H1 (cell line): Measurements from ENCODE around the gene TTC4. TPM values are rescaled to one million over a fixed set of nuclear protein-coding genes. Genes with fewer than 3 reads are reported as not detected.

ENCODE experiments used
- CTCF ChIA-PET: fragments of 300-600 bp; sonication (Branson Sonifier 250); formaldehyde crosslinking; loops from one replicate; lab custom pipeline; 2021; ENCODE audit not compliant: partially characterized antibody; lab: Charles Lee
- POLR2A ChIA-PET: fragments of 300-600 bp; sonication (Branson Sonifier 250); formaldehyde crosslinking; loops from one replicate; lab custom pipeline; 2021; ENCODE audit warnings: inconsistent platforms; ENCODE audit not compliant: partially characterized antibody; lab: Charles Lee
- DNase-seq, 2 experiments: peaks; one replicate each; pipeline versions ENCODE4 v3.0.0 to v3.0.0-alpha.2; 2010 to 2022; ENCODE audit warnings: low spot score in 2 of 2, low read depth in 1 of 2, mixed read lengths in 1 of 2
- FAIRE-seq: peaks from 2 replicates; lab custom pipeline; 2011; peaks lifted over from hg19 to GRCh38; lab: Jason Lieb, UNC
- H2AFZ ChIP-seq: 2 replicates; pipeline ENCODE4 v1.8.1; 2012; ENCODE audit warnings: low read length, inconsistent platforms
- H2AK5ac ChIP-seq: 2 replicates; pipeline ENCODE4 v1.6.1; 2013; ENCODE audit warnings: low read depth, low read length
- H2BK120ac ChIP-seq: replicated peaks from 2 replicates; pipeline ENCODE3; 2013; ENCODE audit warnings: low read depth, low read length, inconsistent platforms
- H2BK12ac ChIP-seq: 2 replicates; pipeline ENCODE4 v1.6.1; 2013; ENCODE audit warnings: low read depth, low read length
- H2BK15ac ChIP-seq: 2 replicates; pipeline ENCODE4 v1.6.1; 2013; ENCODE audit warnings: low read length
- H2BK20ac ChIP-seq: 2 replicates; pipeline ENCODE4 v1.6.1; 2013; ENCODE audit warnings: low read length
- H2BK5ac ChIP-seq: 2 replicates; pipeline ENCODE4 v1.6.1; 2013; ENCODE audit warnings: low read depth, low read length
- H3K14ac ChIP-seq: 2 replicates; pipeline ENCODE4 v1.6.1; 2013; ENCODE audit warnings: inconsistent platforms; ENCODE audit not compliant: insufficient read length
- H3K18ac ChIP-seq: 2 replicates; pipeline ENCODE4 v1.6.1; 2013; ENCODE audit warnings: low read length; ENCODE audit errors: extremely low read depth
- H3K23ac ChIP-seq: 2 replicates; pipeline ENCODE4 v1.6.1; 2013; ENCODE audit warnings: inconsistent platforms; ENCODE audit not compliant: insufficient read length
- H3K23me2 ChIP-seq: 2 replicates; pipeline ENCODE4 v1.6.1; 2013; ENCODE audit warnings: low read depth, low read length
- H3K27ac ChIP-seq: 2 replicates; pipeline ENCODE4 v1.6.1; 2011; ENCODE audit warnings: low read depth, low read length, inconsistent platforms
- H3K27me3 ChIP-seq, 4 experiments: replicated peaks in 1 of 4; 1 replicate in 1 of 4; 2 replicates in 3 of 4; pipeline versions ENCODE4 v1.6.1 to v1.8.1; 2011 to 2013; ENCODE audit warnings: low read length in 3 of 4, mild to moderate bottlenecking in 3 of 4, inconsistent platforms in 2 of 4, mixed read lengths in 2 of 4, moderate library complexity in 1 of 4; ENCODE audit not compliant: control insufficient read depth in 3 of 4, insufficient read depth in 3 of 4; ENCODE audit errors: extremely low read depth in 1 of 4
- H3K36me3 ChIP-seq, 4 experiments: 2 replicates each; pipeline versions ENCODE4 v1.6.1 to v1.8.1; 2011 to 2013; ENCODE audit warnings: mild to moderate bottlenecking in 4 of 4, low read length in 3 of 4, moderate library complexity in 2 of 4, control low read depth in 1 of 4, inconsistent platforms in 1 of 4; ENCODE audit not compliant: insufficient read depth in 4 of 4, control insufficient read depth in 2 of 4
- H3K4ac ChIP-seq: replicated peaks from 2 replicates; pipeline ENCODE3; 2013; ENCODE audit warnings: low read length, low read depth, mixed read lengths, inconsistent platforms; ENCODE audit not compliant: insufficient read length
- H3K4me1 ChIP-seq, 4 experiments: replicated peaks in 1 of 4; 1 replicate in 1 of 4; 2 replicates in 3 of 4; pipeline versions ENCODE4 v1.6.1 to v1.8.1; 2011 to 2013; ENCODE audit warnings: low read length in 3 of 4, inconsistent platforms in 2 of 4, mixed read lengths in 1 of 4; ENCODE audit not compliant: insufficient read depth in 4 of 4, control insufficient read depth in 3 of 4
- H3K4me2 ChIP-seq, 2 experiments: 2 replicates each; pipeline versions ENCODE4 v1.6.1 to v1.8.1; 2011 to 2013; ENCODE audit warnings: low read depth in 2 of 2, low read length in 2 of 2, control low read depth in 1 of 2, inconsistent platforms in 1 of 2, mild to moderate bottlenecking in 1 of 2; ENCODE audit not compliant: insufficient read depth in 1 of 2
- H3K4me3 ChIP-seq, 4 experiments: fragments of 200-600, 300-600 bp in 1 of 4; sonication (generic), shearing (Covaris generic), sonication (Bioruptor Twin) in 1 of 4; 2 replicates each; pipeline versions ENCODE4 v1.5.1 to v1.8.1; 2011 to 2016; ENCODE audit warnings: low read length in 4 of 4, low read depth in 3 of 4, control low read depth in 2 of 4, inconsistent platforms in 2 of 4, mild to moderate bottlenecking in 2 of 4, mixed read lengths in 1 of 4, moderate library complexity in 1 of 4; ENCODE audit not compliant: insufficient read depth in 2 of 4; ENCODE audit errors: extremely low read depth in 1 of 4
- H3K56ac ChIP-seq: replicated peaks from 2 replicates; pipeline ENCODE3; 2013; ENCODE audit warnings: low read depth, mild to moderate bottlenecking, mixed read lengths, low read length, inconsistent platforms; ENCODE audit not compliant: insufficient read length
- H3K79me1 ChIP-seq: 2 replicates; pipeline ENCODE4 v1.6.1; 2013; ENCODE audit warnings: low read depth, low read length, control low read depth
- H3K79me2 ChIP-seq, 2 experiments: 2 replicates each; pipeline versions ENCODE4 v1.6.1 to v1.8.1; 2012 to 2013; ENCODE audit warnings: low read length in 2 of 2, mild to moderate bottlenecking in 2 of 2, inconsistent platforms in 1 of 2; ENCODE audit not compliant: insufficient read depth in 2 of 2, control insufficient read depth in 1 of 2
- H3K9ac ChIP-seq, 4 experiments: replicated peaks in 1 of 4; 1 replicate in 1 of 4; 2 replicates in 3 of 4; pipeline versions ENCODE4 v1.6.1 to v1.8.1; 2011 to 2013; ENCODE audit warnings: low read depth in 3 of 4, low read length in 3 of 4, control low read depth in 2 of 4, mild to moderate bottlenecking in 2 of 4, moderate library complexity in 2 of 4, inconsistent platforms in 1 of 4; ENCODE audit errors: extremely low read depth in 1 of 4
- H3K9me3 ChIP-seq, 2 experiments: 2 replicates each; pipeline versions ENCODE4 v1.6.1 to v1.8.1; 2012 to 2013; ENCODE audit warnings: mild to moderate bottlenecking in 2 of 2, moderate library complexity in 2 of 2, control low read depth in 1 of 2, inconsistent platforms in 1 of 2, low read depth in 1 of 2, low read length in 1 of 2, mixed read lengths in 1 of 2; ENCODE audit not compliant: insufficient read depth in 2 of 2
- H4K20me1 ChIP-seq, 2 experiments: replicated peaks in 1 of 2; 2 replicates each; pipeline versions ENCODE3 to v1.8.1; 2011 to 2013; ENCODE audit warnings: inconsistent platforms in 2 of 2, low read length in 2 of 2, mild to moderate bottlenecking in 1 of 2; ENCODE audit not compliant: insufficient read depth in 2 of 2, control insufficient read depth in 1 of 2
- H4K5ac ChIP-seq: 2 replicates; pipeline ENCODE4 v1.6.1; 2013; ENCODE audit warnings: low read length, low read depth, mixed read lengths, inconsistent platforms; ENCODE audit not compliant: insufficient read length
- H4K8ac ChIP-seq: 2 replicates; pipeline ENCODE4 v1.8.0; 2013; ENCODE audit warnings: mild to moderate bottlenecking, moderate library complexity, low read length, inconsistent platforms; ENCODE audit not compliant: insufficient read depth; ENCODE audit errors: extremely low read depth
- H4K91ac ChIP-seq: replicated peaks from 2 replicates; pipeline ENCODE3; 2013; ENCODE audit warnings: low read length, mixed read lengths, inconsistent platforms; ENCODE audit not compliant: insufficient read length
- CHD1 ChIP-seq: IDR thresholded peaks from 2 replicates; pipeline ENCODE4 v1.6.1; 2012; ENCODE audit warnings: low read depth, low read length, improper control_type of control experiment
- GTF2F1 ChIP-seq: IDR thresholded peaks from 2 replicates; pipeline ENCODE4 v1.6.1; 2012; ENCODE audit warnings: low read depth, low read length, improper control_type of control experiment, borderline replicate concordance
- JUN ChIP-seq: IDR thresholded peaks from 2 replicates; pipeline ENCODE4 v1.6.1; 2011; ENCODE audit warnings: low read depth, mild to moderate bottlenecking, improper control_type of control experiment, low read length
- MAFK ChIP-seq: IDR thresholded peaks from 2 replicates; pipeline ENCODE4 v1.6.1; 2012; ENCODE audit warnings: low read depth, mild to moderate bottlenecking, improper control_type of control experiment, low read length
- POU5F1 ChIP-seq: IDR thresholded peaks from 2 replicates; pipeline ENCODE4 v1.6.1; 2011; ENCODE audit warnings: low read depth, mild to moderate bottlenecking, low read length, moderate library complexity
- RXRA ChIP-seq: IDR thresholded peaks from 2 replicates; pipeline ENCODE4 v1.6.1; 2011; ENCODE audit warnings: low read depth, mild to moderate bottlenecking, low read length, moderate library complexity; ENCODE audit not compliant: insufficient read depth
- SAP30 ChIP-seq: fragments of 300-600 bp; sonication (generic); IDR thresholded peaks from 2 replicates; pipeline ENCODE4 v1.7.1; 2012; ENCODE audit warnings: low read length, moderate library complexity, mild to moderate bottlenecking, inconsistent platforms; ENCODE audit not compliant: insufficient read depth, insufficient replicate concordance
- SIX5 ChIP-seq: IDR thresholded peaks from 2 replicates; pipeline ENCODE4 v1.6.1; 2011; ENCODE audit warnings: mild to moderate bottlenecking, low read depth, low read length
- TCF12 ChIP-seq: IDR thresholded peaks from 2 replicates; pipeline ENCODE4 v1.6.1; 2011; ENCODE audit warnings: low read depth, mild to moderate bottlenecking, low read length
- WGBS, 2 experiments: shearing (Covaris generic) in 1 of 2; methylation state at CpG; one replicate each; pipeline versions ENCODE4 v1.1.6 to v1.1.7; 2013 to 2015; ENCODE audit warnings: low lambda C conversion rate in 2 of 2, mixed read lengths in 2 of 2, inconsistent platforms in 1 of 2, low coverage in 1 of 2, missing lambda C conversion rate in 1 of 2; ENCODE audit not compliant: insufficient replicate concordance in 2 of 2, insufficient coverage in 1 of 2, insufficient read length in 1 of 2; ENCODE audit errors: extremely low coverage in 1 of 2, missing lambda C conversion rate in 1 of 2; 5-methylcytosine and 5-hydroxymethylcytosine counted together
- polyA plus RNA-seq, 7 experiments: library from polyadenylated mRNA; depleted of rRNA in 3 of 7; stranded (reverse) in 5 of 7; unstranded in 2 of 7; fragments of >200 nt in 5 of 7; fragments of 200-250 nt in 2 of 7; gene quantifications; 1 replicate in 5 of 7; 2 replicates in 1 of 7; 4 replicates in 1 of 7; pipeline versions ENCODE4 v1.2.1 to v1.2.3, GENCODE V29; 2011 to 2013; ENCODE audit warnings: missing spikeins in 2 of 7, mixed read lengths in 2 of 7
- total RNA-seq: library from RNA; stranded (reverse); fragmentation: NEBNext Ultra II Directional; extraction: Animal tissue kit (Norgen Biotek cat#: 25700); gene quantifications from 2 replicates; pipeline ENCODE4 v1.2.1, GENCODE V29; 2021

TTC4 gene
- total and polyA plus RNA-seq, 2 of the 8 experiments (the other 6 are each of a cell fraction or from before 2014, with no cell fraction given): 21.0 to 25.1 TPM

DNA sequence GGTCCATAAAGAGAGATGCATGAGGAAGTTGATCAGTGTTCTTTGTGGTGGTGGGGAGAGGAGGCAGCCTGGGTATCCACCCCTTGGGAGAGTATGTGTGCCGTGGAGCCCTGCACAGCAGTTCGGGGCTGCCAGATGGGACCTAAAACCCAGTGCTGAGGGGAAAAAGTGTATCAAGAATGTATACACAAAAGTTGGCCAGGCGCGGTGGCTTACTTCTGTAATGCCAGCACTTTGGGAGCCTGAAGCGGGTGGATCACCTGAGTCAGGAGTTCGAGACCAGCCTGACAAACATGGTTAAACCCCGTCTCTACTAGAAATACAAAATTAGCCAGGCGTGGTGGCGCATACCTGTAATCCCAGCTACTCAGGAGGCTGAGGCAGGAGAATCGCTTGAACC, 4.1 kb upstream of the TTC4 start:
- TF ChIP-seq SAP30 (no peak), RXRA (no peak), MAFK (no peak), CHD1 (no peak), POU5F1 (no peak), SIX5 (no peak), JUN (no peak), GTF2F1 (no peak), TCF12 (no peak)
- TF ChIP-seq, all 59 proteins: peak for 0
- Histone ChIP-seq H3K27ac (no peak overlapping the region), H3K14ac (no peak overlapping the region), H4K20me1 (no peaks in the 10 kb centered on the region), H3K9ac (no peak overlapping the region), H3K9me3 (no peaks in the 10 kb centered on the region), H2AK5ac (no peak overlapping the region), H3K79me1 (no peaks in the 10 kb centered on the region), H3K4me2 (no peak overlapping the region), H3K4me1 (no peaks in the 10 kb centered on the region; a peak in 1 of 7 replicates), H3K23ac (no peak overlapping the region), H2BK15ac (no peak overlapping the region), H4K5ac (no peak overlapping the region), H2BK120ac (no peak overlapping the region), H3K18ac (no peak overlapping the region), H2AFZ (no peak overlapping the region), H3K23me2 (peaks cover 5% of the 10 kb centered on the region), H3K79me2 (peaks cover 0 to 6% of the 10 kb centered on the region in 2 experiments; a peak in 2 of 4 replicates), H2BK20ac (no peak overlapping the region), H2BK5ac (no peak overlapping the region), H3K4ac (no peak overlapping the region), H3K4me3 (no peak overlapping the region), H2BK12ac (no peak overlapping the region), H3K56ac (no peak overlapping the region), H4K8ac (no peak overlapping the region), H3K36me3 (no peaks in the 10 kb centered on the region), H3K27me3 (peaks cover 0 to 9% (median 4%) of the 10 kb centered on the region in 4 experiments; a peak in 4 of 7 replicates), H4K91ac (no peak overlapping the region)
- POLR2A ChIA-PET: no interaction called here
- WGBS, 2 experiments: 85% methylated on average over 10 of the region's 10 CpGs; no CpG with 5 or more reads in 1 of the 2 experiments
- DNase-seq (no peak), FAIRE-seq (no peak)
- CTCF ChIA-PET: no interaction called here
